Stomach (tissue), 4 donors: Measurements from ENCODE around the gene PDSS2.

ENCODE experiments used
- CTCF ChIP-seq, 7 experiments: fragments of 450-650 bp in 4 of 7; fragments of 200-600 bp in 3 of 7; sonication (generic) in 3 of 7; IDR thresholded peaks; one replicate each; pipeline ENCODE4 v1.5.1; 2016 to 2019; ENCODE audit warnings: antibody characterized with exemption in 7 of 7, control low read depth in 2 of 7, mild to moderate bottlenecking in 1 of 7
- POLR2A ChIP-seq, 4 donors: fragments of 450-650 bp; IDR thresholded peaks; one replicate each; pipeline ENCODE4 v1.6.1; 2016; ENCODE audit warnings: antibody characterized with exemption in 4 of 4, control low read depth in 2 of 4, mild to moderate bottlenecking in 1 of 4, moderate library complexity in 1 of 4
- POLR2AphosphoS5 ChIP-seq, 3 donors: sonication (generic); formaldehyde crosslinking; IDR thresholded peaks; one replicate each; pipeline ENCODE4 v1.6.1; 2016; ENCODE audit warnings: antibody characterized with exemption in 3 of 3

GRCh38 chr6:107246249-107246971 lies 213.0 kb downstream of the PDSS2 start:
- TF ChIP-seq CTCF (IDR thresholded peaks at IDR 0.05), result no peak
- TF ChIP-seq POLR2AphosphoS5 (IDR thresholded peaks at IDR 0.05), result no peak
- TF ChIP-seq POLR2A (IDR thresholded peaks at IDR 0.05), result no peak
